HG03280 (cell line): ENCODE results near the gene DPP7.

ENCODE experiments used
- ATAC-seq: cut with Tn5 transposase; IDR thresholded peaks from one replicate; pipeline ENCODE4 v1.9.1; 2021; ENCODE audit warnings: mild to moderate bottlenecking, moderate library complexity; ENCODE audit not compliant: unreplicated experiment

Gene DPP7

GRCh38 chr9:137114613-137115393 is at the start of gene DPP7:
TSS of gene DPP7 (minus strand) at chr9:137114733. CDS start at chr9:137114713, 20 bp downstream.
- peak; percentile 78 for ATAC-seq

GRCh38 chr9:137163805-137164204 is 49.3 kb upstream of the DPP7 start:
- ATAC-seq = no peak

GRCh38 chr9:137163365-137163715 is 48.8 kb upstream of the DPP7 start:
- ATAC-seq = no peak

GRCh38 chr9:137162505-137163364 is 48.2 kb upstream of the DPP7 start:
- ATAC-seq = no peak

- no peak for ATAC-seq
Measured at GRCh38 chr9:137161558-137162486, 47.3 kb upstream of the DPP7 start.

- ATAC-seq = no peak
Measured at GRCh38 chr9:137160716-137161557, 46.4 kb upstream of the DPP7 start.

- ATAC-seq = no peak
Measured at GRCh38 chr9:137160054-137160425, 45.5 kb upstream of the DPP7 start.

- no peak for ATAC-seq
Measured at GRCh38 chr9:137159105-137160053, 44.8 kb upstream of the DPP7 start.

GRCh38 chr9:137158625-137159024 is 44.1 kb upstream of the DPP7 start:
- no peak for ATAC-seq

GRCh38 chr9:137157618-137158415 is 43.3 kb upstream of the DPP7 start:
- no peak for ATAC-seq

GRCh38 chr9:137156567-137157375 is 42.2 kb upstream of the DPP7 start:
- ATAC-seq = peak; percentile 40

GRCh38 chr9:137152844-137153405 is 38.4 kb upstream of the DPP7 start:
- no peak for ATAC-seq

GRCh38 chr9:137150617-137151457 is 36.3 kb upstream of the DPP7 start:
- ATAC-seq = peak; percentile 43

GRCh38 chr9:137149942-137150616 is 35.5 kb upstream of the DPP7 start:
- peak; percentile 27 for ATAC-seq

GRCh38 chr9:137149363-137149762 is 34.8 kb upstream of the DPP7 start:
- no peak for ATAC-seq

- no peak for ATAC-seq
Measured at GRCh38 chr9:137148661-137149060, 34.1 kb upstream of the DPP7 start.
